ENCODE measurements around the gene EIPR1. TPM values are rescaled to one million over a fixed set of nuclear protein-coding genes. Genes with fewer than 3 reads are reported as not detected.

The EIPR1 gene
- total and polyA plus RNA-seq, 2 of the 13 experiments (the other 11 are each of a cell fraction or from before 2014, with no cell fraction given): 70.0 to 96.3 TPM

DNA sequence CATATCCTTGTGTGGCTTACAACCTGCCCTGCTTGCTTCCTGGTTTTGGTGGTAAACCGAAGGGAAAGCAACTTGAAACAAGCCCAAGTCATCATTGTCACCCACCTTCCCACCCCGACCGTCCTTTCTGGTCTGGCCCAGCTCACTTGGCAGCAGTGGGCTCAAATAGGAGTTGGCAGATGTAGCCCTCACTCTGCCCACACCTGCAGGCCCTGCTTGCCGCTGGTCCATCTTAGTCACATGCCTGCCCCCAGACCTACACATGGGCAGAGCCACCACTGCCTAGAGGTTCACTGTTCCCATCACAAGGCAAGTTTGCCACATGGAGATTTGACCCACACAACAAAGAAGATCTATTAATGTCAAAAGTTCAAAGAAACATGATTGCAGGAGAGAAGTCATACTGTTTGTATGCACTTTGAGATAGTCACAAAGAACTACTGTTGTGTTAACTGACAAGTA is 9.3 kb downstream of the EIPR1 start (continued):
- TF ChIP-seq, protein P1, sequence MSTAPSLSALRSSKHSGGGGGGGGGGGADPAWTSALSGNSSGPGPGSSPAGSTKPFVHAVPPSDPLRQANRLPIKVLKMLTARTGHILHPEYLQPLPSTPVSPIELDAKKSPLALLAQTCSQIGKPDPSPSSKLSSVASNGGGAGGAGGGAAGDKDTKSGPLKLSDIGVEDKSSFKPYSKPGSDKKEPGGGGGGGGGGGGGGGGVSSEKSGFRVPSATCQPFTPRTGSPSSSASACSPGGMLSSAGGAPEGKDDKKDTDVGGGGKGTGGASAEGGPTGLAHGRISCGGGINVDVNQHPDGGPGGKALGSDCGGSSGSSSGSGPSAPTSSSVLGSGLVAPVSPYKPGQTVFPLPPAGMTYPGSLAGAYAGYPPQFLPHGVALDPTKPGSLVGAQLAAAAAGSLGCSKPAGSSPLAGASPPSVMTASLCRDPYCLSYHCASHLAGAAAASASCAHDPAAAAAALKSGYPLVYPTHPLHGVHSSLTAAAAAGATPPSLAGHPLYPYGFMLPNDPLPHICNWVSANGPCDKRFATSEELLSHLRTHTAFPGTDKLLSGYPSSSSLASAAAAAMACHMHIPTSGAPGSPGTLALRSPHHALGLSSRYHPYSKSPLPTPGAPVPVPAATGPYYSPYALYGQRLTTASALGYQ (CRISPR knock-in tag; IDR thresholded peaks at IDR 0.05): no peak
- TF ChIP-seq, protein P2, sequence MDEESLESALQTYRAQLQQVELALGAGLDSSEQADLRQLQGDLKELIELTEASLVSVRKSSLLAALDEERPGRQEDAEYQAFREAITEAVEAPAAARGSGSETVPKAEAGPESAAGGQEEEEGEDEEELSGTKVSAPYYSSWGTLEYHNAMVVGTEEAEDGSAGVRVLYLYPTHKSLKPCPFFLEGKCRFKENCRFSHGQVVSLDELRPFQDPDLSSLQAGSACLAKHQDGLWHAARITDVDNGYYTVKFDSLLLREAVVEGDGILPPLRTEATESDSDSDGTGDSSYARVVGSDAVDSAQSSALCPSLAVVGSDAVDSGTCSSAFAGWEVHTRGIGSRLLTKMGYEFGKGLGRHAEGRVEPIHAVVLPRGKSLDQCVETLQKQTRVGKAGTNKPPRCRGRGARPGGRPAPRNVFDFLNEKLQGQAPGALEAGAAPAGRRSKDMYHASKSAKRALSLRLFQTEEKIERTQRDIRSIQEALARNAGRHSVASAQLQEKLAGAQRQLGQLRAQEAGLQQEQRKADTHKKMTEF (CRISPR knock-in tag; IDR thresholded peaks at IDR 0.05): no peak
- TF ChIP-seq, protein P3, sequence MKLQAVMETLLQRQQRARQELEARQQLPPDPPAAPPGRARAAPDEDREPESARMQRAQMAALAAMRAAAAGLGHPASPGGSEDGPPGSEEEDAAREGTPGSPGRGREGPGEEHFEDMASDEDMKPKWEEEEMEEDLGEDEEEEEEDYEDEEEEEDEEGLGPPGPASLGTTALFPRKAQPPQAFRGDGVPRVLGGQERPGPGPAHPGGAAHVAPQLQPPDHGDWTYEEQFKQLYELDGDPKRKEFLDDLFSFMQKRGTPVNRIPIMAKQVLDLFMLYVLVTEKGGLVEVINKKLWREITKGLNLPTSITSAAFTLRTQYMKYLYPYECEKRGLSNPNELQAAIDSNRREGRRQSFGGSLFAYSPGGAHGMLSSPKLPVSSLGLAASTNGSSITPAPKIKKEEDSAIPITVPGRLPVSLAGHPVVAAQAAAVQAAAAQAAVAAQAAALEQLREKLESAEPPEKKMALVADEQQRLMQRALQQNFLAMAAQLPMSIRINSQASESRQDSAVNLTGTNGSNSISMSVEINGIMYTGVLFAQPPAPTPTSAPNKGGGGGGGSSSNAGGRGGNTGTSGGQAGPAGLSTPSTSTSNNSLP (IDR thresholded peaks at IDR 0.05; ENCODE audit: low read depth, low read length): 0 out of 2 replicates have a peak, but pooled peaks have one; percentile 56
- TF ChIP-seq SMC3 (IDR thresholded peaks at IDR 0.05; ENCODE audit: low read length) (no peak), KLF11 (CRISPR knock-in tag; IDR thresholded peaks at IDR 0.05) (0 out of 2 replicates have a peak, but pooled peaks have one; percentile 67), ATF7-NPFF (CRISPR knock-in tag; IDR thresholded peaks at IDR 0.05; ENCODE audit: low read depth) (no peak), POLR2A (IDR thresholded peaks at IDR 0.05; ENCODE audit: insufficient read depth in 1 of 2, low read depth in 2 of 2, low read length in 2 of 2) (peak in 1 of 2 experiments; percentile 24; a peak in 1 of 4 replicates), ZKSCAN5 (CRISPR knock-in tag; IDR thresholded peaks at IDR 0.05) (0 out of 2 replicates have a peak, but pooled peaks have one; percentile 20), ZNF850 (CRISPR knock-in tag; conservative IDR thresholded peaks at IDR 0.05) (no peak), ZNF430 (CRISPR knock-in tag; IDR thresholded peaks at IDR 0.05) (peak; percentile 17; the same call in 1 of the 2 replicates), ZFP41 (CRISPR knock-in tag; IDR thresholded peaks at IDR 0.05; ENCODE audit: borderline replicate concordance) (0 out of 2 replicates have a peak, but pooled peaks have one; percentile 44), MTA3 (CRISPR knock-in tag; IDR thresholded peaks at IDR 0.05) (no peak), ZNF644 (CRISPR knock-in tag; IDR thresholded peaks at IDR 0.05; ENCODE audit: low read depth) (no peak), CC2D1A (CRISPR knock-in tag; IDR thresholded peaks at IDR 0.05) (no peak), NBN (conservative IDR thresholded peaks at IDR 0.05) (no peak), NRL (CRISPR knock-in tag; IDR thresholded peaks at IDR 0.05; ENCODE audit: borderline replicate concordance) (peak; percentile 91)
- TF ChIP-seq, protein P4, sequence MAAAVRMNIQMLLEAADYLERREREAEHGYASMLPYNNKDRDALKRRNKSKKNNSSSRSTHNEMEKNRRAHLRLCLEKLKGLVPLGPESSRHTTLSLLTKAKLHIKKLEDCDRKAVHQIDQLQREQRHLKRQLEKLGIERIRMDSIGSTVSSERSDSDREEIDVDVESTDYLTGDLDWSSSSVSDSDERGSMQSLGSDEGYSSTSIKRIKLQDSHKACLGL (CRISPR knock-in tag; IDR thresholded peaks at IDR 0.05): peak; percentile 31; the same call in 1 of the 2 replicates
- TF ChIP-seq, protein P5, sequence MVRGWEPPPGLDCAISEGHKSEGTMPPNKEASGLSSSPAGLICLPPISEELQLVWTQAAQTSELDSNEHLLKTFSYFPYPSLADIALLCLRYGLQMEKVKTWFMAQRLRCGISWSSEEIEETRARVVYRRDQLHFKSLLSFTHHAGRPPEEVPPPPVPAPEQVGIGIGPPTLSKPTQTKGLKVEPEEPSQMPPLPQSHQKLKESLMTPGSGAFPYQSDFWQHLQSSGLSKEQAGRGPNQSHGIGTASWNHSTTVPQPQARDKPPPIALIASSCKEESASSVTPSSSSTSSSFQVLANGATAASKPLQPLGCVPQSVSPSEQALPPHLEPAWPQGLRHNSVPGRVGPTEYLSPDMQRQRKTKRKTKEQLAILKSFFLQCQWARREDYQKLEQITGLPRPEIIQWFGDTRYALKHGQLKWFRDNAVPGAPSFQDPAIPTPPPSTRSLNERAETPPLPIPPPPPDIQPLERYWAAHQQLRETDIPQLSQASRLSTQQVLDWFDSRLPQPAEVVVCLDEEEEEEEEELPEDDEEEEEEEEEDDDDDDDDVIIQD (CRISPR knock-in tag; IDR thresholded peaks at IDR 0.05; ENCODE audit: low read depth): 0 out of 2 replicates have a peak, but pooled peaks have one; percentile 24
- TF ChIP-seq, protein P6, sequence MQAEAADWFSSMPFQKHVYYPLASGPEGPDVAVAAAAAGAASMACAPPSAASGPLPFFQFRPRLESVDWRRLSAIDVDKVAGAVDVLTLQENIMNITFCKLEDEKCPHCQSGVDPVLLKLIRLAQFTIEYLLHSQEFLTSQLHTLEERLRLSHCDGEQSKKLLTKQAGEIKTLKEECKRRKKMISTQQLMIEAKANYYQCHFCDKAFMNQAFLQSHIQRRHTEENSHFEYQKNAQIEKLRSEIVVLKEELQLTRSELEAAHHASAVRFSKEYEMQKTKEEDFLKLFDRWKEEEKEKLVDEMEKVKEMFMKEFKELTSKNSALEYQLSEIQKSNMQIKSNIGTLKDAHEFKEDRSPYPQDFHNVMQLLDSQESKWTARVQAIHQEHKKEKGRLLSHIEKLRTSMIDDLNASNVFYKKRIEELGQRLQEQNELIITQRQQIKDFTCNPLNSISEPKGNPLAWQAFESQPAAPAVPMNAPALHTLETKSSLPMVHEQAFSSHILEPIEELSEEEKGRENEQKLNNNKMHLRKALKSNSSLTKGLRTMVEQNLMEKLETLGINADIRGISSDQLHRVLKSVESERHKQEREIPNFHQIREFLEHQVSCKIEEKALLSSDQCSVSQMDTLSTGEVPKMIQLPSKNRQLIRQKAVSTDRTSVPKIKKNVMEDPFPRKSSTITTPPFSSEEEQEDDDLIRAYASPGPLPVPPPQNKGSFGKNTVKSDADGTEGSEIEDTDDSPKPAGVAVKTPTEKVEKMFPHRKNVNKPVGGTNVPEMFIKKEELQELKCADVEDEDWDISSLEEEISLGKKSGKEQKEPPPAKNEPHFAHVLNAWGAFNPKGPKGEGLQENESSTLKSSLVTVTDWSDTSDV (CRISPR knock-in tag; IDR thresholded peaks at IDR 0.05): peak; percentile 44; the same call in 1 of the 2 replicates

Measured in HepG2 (cell line).